ENCODE measurements around the gene PAMR1. TPM values are rescaled to one million over a fixed set of nuclear protein-coding genes. Genes with fewer than 3 reads are reported as not detected.

The PAMR1 gene
- total RNA-seq (not detected in 2 replicates), polyA plus RNA-seq (not detected in 2 replicates), polyA minus RNA-seq (not detected in 2 replicates), Bru-seq, nascent RNA (percentile 3 among the genes with signal in this experiment), BruChase-seq, experiment 1, labeled RNA remaining after a 6-hour chase (percentile 4 among the genes with signal in this experiment), BruChase-seq, experiment 2, labeled RNA remaining after a 2-hour chase (not detected)
- polyA plus RNA-seq (2011; cell fraction: cytosol; rRNA removed) = not detected in 2 replicates
- polyA plus RNA-seq (2011; cell fraction: nucleus; rRNA removed) = not detected in 2 replicates
- not detected in 2 replicates for polyA plus RNA-seq (2012)
- polyA minus RNA-seq (2011; cell fraction: cytosol; rRNA and poly(A)+ RNA removed) = not detected
- polyA minus RNA-seq (2011; cell fraction: nucleus; rRNA and poly(A)+ RNA removed) = not detected in 2 replicates
- long read RNA-seq = 0 reads

- H4K20me1 ChIP-seq (replicated peaks; ENCODE audit: control insufficient read depth, extremely low read depth, insufficient read depth, low read length) = no peaks in the 10 kb centered on the region
- intact Hi-C loops (cut with micrococcal nuclease) (no loop called here), dilution Hi-C loops (cut with MboI; ENCODE audit: extremely low pct_ligation_motif_present, low sequenced_read_pairs) (no loop called here)
- no peak within 1 kb of the TSS for H3K27ac ChIP-seq (ENCODE audit: insufficient read depth, low read depth, low read length)
- no peak for TF ChIP-seq FOS (IDR thresholded peaks at IDR 0.05; ENCODE audit: borderline replicate concordance, insufficient read depth, low read length)
- no peak for TF ChIP-seq EZH2 (IDR thresholded peaks at IDR 0.05; ENCODE audit: borderline replicate concordance, low read depth, low read length, severe bottlenecking)
- TF ChIP-seq MAX (IDR thresholded peaks at IDR 0.05; ENCODE audit: insufficient read depth, insufficient read length) = no peak
- TF ChIP-seq POLR2AphosphoS5 (IDR thresholded peaks at IDR 0.05; ENCODE audit: insufficient read depth, low read depth, low read length) = no peak
- no peak for TF ChIP-seq GATA2 (IDR thresholded peaks at IDR 0.05; ENCODE audit: insufficient read depth, insufficient read length, low read depth, low read length)
- TF ChIP-seq MYC (IDR thresholded peaks at IDR 0.05; ENCODE audit: low read depth, low read length) = no peak
- no peak for TF ChIP-seq JUN (IDR thresholded peaks at IDR 0.05; ENCODE audit: borderline replicate concordance, insufficient read depth, insufficient read length, low read depth)
- TF ChIP-seq, protein P1, sequence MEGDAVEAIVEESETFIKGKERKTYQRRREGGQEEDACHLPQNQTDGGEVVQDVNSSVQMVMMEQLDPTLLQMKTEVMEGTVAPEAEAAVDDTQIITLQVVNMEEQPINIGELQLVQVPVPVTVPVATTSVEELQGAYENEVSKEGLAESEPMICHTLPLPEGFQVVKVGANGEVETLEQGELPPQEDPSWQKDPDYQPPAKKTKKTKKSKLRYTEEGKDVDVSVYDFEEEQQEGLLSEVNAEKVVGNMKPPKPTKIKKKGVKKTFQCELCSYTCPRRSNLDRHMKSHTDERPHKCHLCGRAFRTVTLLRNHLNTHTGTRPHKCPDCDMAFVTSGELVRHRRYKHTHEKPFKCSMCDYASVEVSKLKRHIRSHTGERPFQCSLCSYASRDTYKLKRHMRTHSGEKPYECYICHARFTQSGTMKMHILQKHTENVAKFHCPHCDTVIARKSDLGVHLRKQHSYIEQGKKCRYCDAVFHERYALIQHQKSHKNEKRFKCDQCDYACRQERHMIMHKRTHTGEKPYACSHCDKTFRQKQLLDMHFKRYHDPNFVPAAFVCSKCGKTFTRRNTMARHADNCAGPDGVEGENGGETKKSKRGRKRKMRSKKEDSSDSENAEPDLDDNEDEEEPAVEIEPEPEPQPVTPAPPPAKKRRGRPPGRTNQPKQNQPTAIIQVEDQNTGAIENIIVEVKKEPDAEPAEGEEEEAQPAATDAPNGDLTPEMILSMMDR (IDR thresholded peaks at IDR 0.05; ENCODE audit: extremely low read depth in 1 of 2, insufficient read depth in 1 of 2, low read depth in 1 of 2, low read length in 2 of 2) = no peak
- no peak for TF ChIP-seq POLR2A (IDR thresholded peaks at IDR 0.05; ENCODE audit: low read depth, low read length)
- H2AFZ ChIP-seq (ENCODE audit: low read depth, low read length) = no peak within 1 kb of the TSS
- H3K4me3 ChIP-seq (replicated peaks in 1 of 3; ENCODE audit: insufficient read depth in 1 of 3, low read depth in 1 of 3, low read length in 3 of 3) = no peak within 1 kb of the TSS
- H3K4me1 ChIP-seq (ENCODE audit: control insufficient read depth, extremely low read depth, insufficient read depth, low read length) = no peaks in the 10 kb centered on the region
- no peaks in the 10 kb centered on the region for H3K9me3 ChIP-seq (replicated peaks; ENCODE audit: control insufficient read depth, insufficient read depth, low read length)
- no TSS peak for BruUV-seq (replicated peaks)
- no peak within 1 kb of the TSS for H3K4me2 ChIP-seq (ENCODE audit: insufficient read depth, low read length)
- peaks cover 38 to 61% of the 10 kb centered on the region in 2 experiments for H3K27me3 ChIP-seq (ENCODE audit: control insufficient read depth in 2 of 2, insufficient read depth in 2 of 2, low read length in 2 of 2)
- no peak for FAIRE-seq
- no peaks in the 10 kb centered on the region for H3K36me3 ChIP-seq (ENCODE audit: control insufficient read depth in 2 of 2, extremely low read depth in 1 of 2, insufficient read depth in 2 of 2, low read length in 2 of 2)
- no peaks in the 10 kb centered on the region for H3K79me2 ChIP-seq (ENCODE audit: control insufficient read depth, insufficient read depth, low read length)
- no peak within 1 kb of the TSS for H3K9ac ChIP-seq (replicated peaks; ENCODE audit: extremely low read depth, insufficient read depth, low read length)
- DNase-seq (ENCODE audit: low read depth, low spot score) = no peak
- POLR2A ChIA-PET = no interaction called here
- CTCF ChIA-PET = interaction anchor here (1.4 kb wide), 2 partner anchors 41 to 967 kb away, joined by 3 to 4 read pairs; no protein-coding TSS in a partner anchor
- H3K9me1 ChIP-seq (replicated peaks; ENCODE audit: control insufficient read depth, extremely low read depth, insufficient read depth, low read length) = no peaks in the 10 kb centered on the region
Measured at GRCh38 chr11:35525501-35526175, at the start of gene PAMR1. Gene PAMR1, minus strand, starts transcription at chr11:35525616. Its CDS starts 31 bp downstream, at chr11:35525585.
